H9 (cell line): ENCODE results near the gene WDR31. TPM values are rescaled to one million over a fixed set of nuclear protein-coding genes. Genes with fewer than 3 reads are reported as not detected.
A peak's percentile ranks its signal among the peaks of the same experiment; 100 is the strongest.

ENCODE experiments used
- DNase-seq: peaks from one replicate; pipeline ENCODE4 v3.0.0-alpha.2; 2017
- H2AFZ ChIP-seq: one replicate; pipeline ENCODE4 v1.6.1; 2013; ENCODE audit warnings: mild to moderate bottlenecking, low read length, control low read depth, moderate library complexity
- H2AK5ac ChIP-seq: 2 replicates; pipeline ENCODE4 v1.6.1; 2013; ENCODE audit warnings: low read length, control low read depth, mixed read lengths; ENCODE audit not compliant: insufficient read length
- H2BK120ac ChIP-seq: one replicate; pipeline ENCODE4 v1.6.1; 2013; ENCODE audit warnings: low read depth, mild to moderate bottlenecking, low read length, control low read depth, inconsistent platforms; ENCODE audit not compliant: poor library complexity, severe bottlenecking
- H2BK12ac ChIP-seq: 2 replicates; pipeline ENCODE4 v1.6.1; 2013; ENCODE audit warnings: low read length, control low read depth, mixed read lengths, low read depth; ENCODE audit not compliant: insufficient read length
- H2BK15ac ChIP-seq: 2 replicates; pipeline ENCODE4 v1.6.1; 2013; ENCODE audit warnings: low read depth, low read length, control low read depth
- H2BK20ac ChIP-seq: one replicate; pipeline ENCODE4 v1.6.1; 2013; ENCODE audit warnings: low read depth, mild to moderate bottlenecking, low read length, control low read depth, inconsistent platforms; ENCODE audit not compliant: poor library complexity, severe bottlenecking
- H2BK5ac ChIP-seq: 2 replicates; pipeline ENCODE4 v1.6.1; 2013; ENCODE audit warnings: low read length, control low read depth, mixed read lengths; ENCODE audit not compliant: insufficient read length
- H3K14ac ChIP-seq: 2 replicates; pipeline ENCODE4 v1.6.1; 2013; ENCODE audit warnings: low read length, control low read depth; ENCODE audit not compliant: insufficient read depth
- H3K18ac ChIP-seq: 2 replicates; pipeline ENCODE4 v1.6.1; 2013; ENCODE audit warnings: low read depth, mild to moderate bottlenecking, mixed read lengths, low read length, control low read depth; ENCODE audit not compliant: insufficient read length
- H3K23ac ChIP-seq: 2 replicates; pipeline ENCODE4 v1.6.1; 2013; ENCODE audit warnings: low read length, control low read depth, mixed read lengths, low read depth; ENCODE audit not compliant: insufficient read length
- H3K23me2 ChIP-seq: 2 replicates; pipeline ENCODE4 v1.6.1; 2013; ENCODE audit warnings: low read depth, mild to moderate bottlenecking, mixed read lengths, low read length, control low read depth; ENCODE audit not compliant: insufficient read length, poor library complexity, severe bottlenecking
- H3K27ac ChIP-seq: 2 replicates; pipeline ENCODE4 v1.5.1; 2013; ENCODE audit warnings: low read length, control low read depth, mixed read lengths, low read depth; ENCODE audit not compliant: insufficient read length
- H3K27me3 ChIP-seq: 2 replicates; pipeline ENCODE4 v1.6.1; 2013; ENCODE audit warnings: low read length, control low read depth, inconsistent platforms; ENCODE audit not compliant: insufficient read depth
- H3K4ac ChIP-seq: 2 replicates; pipeline ENCODE4 v1.6.1; 2013; ENCODE audit warnings: low read depth, mild to moderate bottlenecking, control low read depth, inconsistent platforms, low read length, moderate library complexity
- H3K4me1 ChIP-seq: 2 replicates; pipeline ENCODE4 v1.6.1; 2013; ENCODE audit warnings: low read length, control low read depth, inconsistent platforms; ENCODE audit not compliant: insufficient read depth
- H3K4me2 ChIP-seq: 2 replicates; pipeline ENCODE4 v1.6.1; 2013; ENCODE audit warnings: low read length, control low read depth, mixed read lengths; ENCODE audit not compliant: insufficient read length, insufficient read depth
- H3K56ac ChIP-seq: 2 replicates; pipeline ENCODE4 v1.6.1; 2013; ENCODE audit warnings: low read depth, mild to moderate bottlenecking, mixed read lengths, low read length, control low read depth; ENCODE audit not compliant: insufficient read length
- H3K79me1 ChIP-seq: 2 replicates; pipeline ENCODE4 v1.6.1; 2013; ENCODE audit warnings: low read depth, mild to moderate bottlenecking, moderate library complexity, low read length, control low read depth, inconsistent platforms; ENCODE audit not compliant: insufficient read depth, poor library complexity, severe bottlenecking
- H3K79me2 ChIP-seq: 2 replicates; pipeline ENCODE4 v1.6.1; 2013; ENCODE audit warnings: low read length, control low read depth, inconsistent platforms; ENCODE audit not compliant: insufficient read depth
- H3K9ac ChIP-seq: 2 replicates; pipeline ENCODE4 v1.6.1; 2013; ENCODE audit warnings: low read length, control low read depth, mixed read lengths; ENCODE audit not compliant: insufficient read length; ENCODE audit errors: extremely low read depth
- H3K9me3 ChIP-seq: one replicate; pipeline ENCODE4 v1.6.1; 2013; ENCODE audit warnings: low read depth, low read length, inconsistent platforms; ENCODE audit not compliant: control insufficient read depth
- H3T11ph ChIP-seq: one replicate; pipeline ENCODE4 v1.6.1; 2013; ENCODE audit warnings: mild to moderate bottlenecking, low read length, control low read depth, inconsistent platforms
- H4K20me1 ChIP-seq: one replicate; pipeline ENCODE4 v1.6.1; 2013; ENCODE audit not compliant: control insufficient read depth, insufficient read length, insufficient read depth
- H4K5ac ChIP-seq: 2 replicates; pipeline ENCODE4 v1.6.1; 2013; ENCODE audit warnings: low read depth, mild to moderate bottlenecking, mixed read lengths, low read length, control low read depth; ENCODE audit not compliant: insufficient read length
- H4K8ac ChIP-seq: replicated peaks from 2 replicates; pipeline ENCODE4 v1.6.1; 2013; ENCODE audit warnings: low read length, control low read depth, mixed read lengths, low read depth; ENCODE audit not compliant: insufficient read length
- H4K91ac ChIP-seq: 2 replicates; pipeline ENCODE4 v1.6.1; 2013; ENCODE audit warnings: low read depth, mild to moderate bottlenecking, moderate library complexity, mixed read lengths, low read length, control low read depth; ENCODE audit not compliant: insufficient read length
- H3K27ac Mint-ChIP-seq, 3 experiments: 2 replicates in 2 of 3; 3 replicates in 1 of 3; pipeline ENCODE4 v1.8.0; 2020 to 2021; ENCODE audit warnings: mixed read lengths in 3 of 3, mild to moderate bottlenecking in 1 of 3, moderate library complexity in 1 of 3
- H3K27me3 Mint-ChIP-seq: 2 replicates; pipeline ENCODE4 v1.8.0; 2021; ENCODE audit warnings: low read depth, mild to moderate bottlenecking, moderate library complexity, mixed read lengths
- H3K36me3 Mint-ChIP-seq, 3 experiments: 2 replicates in 2 of 3; 3 replicates in 1 of 3; pipeline ENCODE4 v1.8.0; 2020 to 2021; ENCODE audit warnings: low read depth in 3 of 3, mixed read lengths in 3 of 3; ENCODE audit not compliant: insufficient read depth in 1 of 3
- H3K4me1 Mint-ChIP-seq, 2 experiments: 2 replicates each; pipeline ENCODE4 v1.8.0; 2020; ENCODE audit warnings: mixed read lengths in 2 of 2
- H3K4me3 Mint-ChIP-seq, 2 experiments: 2 replicates in 1 of 2; 3 replicates in 1 of 2; pipeline ENCODE4 v1.8.0; 2020 to 2021; ENCODE audit warnings: mild to moderate bottlenecking in 2 of 2, mixed read lengths in 2 of 2, moderate library complexity in 1 of 2
- H3K9me3 Mint-ChIP-seq, 2 experiments: 2 replicates in 1 of 2; 3 replicates in 1 of 2; pipeline ENCODE4 v1.8.0; 2020; ENCODE audit warnings: mild to moderate bottlenecking in 2 of 2, mixed read lengths in 2 of 2, moderate library complexity in 1 of 2
- CTCF ChIP-seq: fragments of 200-600 bp; sonication (generic); conservative IDR thresholded peaks from 3 replicates; pipeline ENCODE4 v1.8.0; 2021; ENCODE audit warnings: antibody characterized with exemption, mild to moderate bottlenecking
- WGBS: extraction: QIAGEN DNeasy Blood & Tissue Kit; methylation state at CpG from one replicate; pipeline ENCODE4 v1.1.7; 2013; ENCODE audit warnings: missing lambda C conversion rate, low lambda C conversion rate, mixed read lengths; ENCODE audit not compliant: insufficient read length; ENCODE audit errors: extremely low coverage; 5-methylcytosine and 5-hydroxymethylcytosine counted together
- total RNA-seq: library from RNA; stranded (reverse); gene quantifications from 2 replicates; pipeline ENCODE4 v1.2.1, GENCODE V29; 2021

WDR31 gene
- total RNA-seq, 1 experiment from 2014 or later, result 0.72 TPM

GRCh38 chr9:113350107-113350661, 10.1 kb upstream of the WDR31 start:
- Mint-ChIP-seq H3K27ac (no peak overlapping the region), H3K27me3 (peaks cover 45% of the 10 kb centered on the region), H3K4me1 (peaks cover 20 to 21% of the 10 kb centered on the region in 2 experiments), H3K36me3 (no peaks in the 10 kb centered on the region; a peak in 1 of 7 replicates), H3K9me3 (no peaks in the 10 kb centered on the region), H3K4me3 (peak overlapping the region; percentile 77 to 89)
- no peak overlapping the region for H3K23ac ChIP-seq
- no peak overlapping the region for H2BK5ac ChIP-seq
- no peak overlapping the region for H3T11ph ChIP-seq
- H2BK20ac ChIP-seq, result no peak overlapping the region
- H3K56ac ChIP-seq, result no peak overlapping the region
- peaks cover 9% of the 10 kb centered on the region for H3K23me2 ChIP-seq
- H3K79me1 ChIP-seq, result no peaks in the 10 kb centered on the region
- no peak overlapping the region for H2AFZ ChIP-seq
- H3K27me3 ChIP-seq, result no peaks in the 10 kb centered on the region
- no peaks in the 10 kb centered on the region for H3K79me2 ChIP-seq
- no peak overlapping the region for H4K5ac ChIP-seq
- H3K14ac ChIP-seq, result no peak overlapping the region
- peaks cover 2% of the 10 kb centered on the region; the same call in 1 of the 2 replicates for H3K4me1 ChIP-seq
- H3K4me2 ChIP-seq, result peak overlapping the region; percentile 73
- no peak overlapping the region for H3K4ac ChIP-seq
- no peak overlapping the region for H2AK5ac ChIP-seq
- H3K18ac ChIP-seq, result no peak overlapping the region
- no peak overlapping the region for H2BK120ac ChIP-seq
- no CpG with 5 or more reads among the region's 14 CpGs for WGBS
- no peak overlapping the region for H2BK15ac ChIP-seq
- no peaks in the 10 kb centered on the region for H3K9me3 ChIP-seq
- H4K20me1 ChIP-seq, result no peaks in the 10 kb centered on the region
- H3K9ac ChIP-seq, result peak overlapping the region; percentile 7
- no peak for TF ChIP-seq CTCF
- no peak overlapping the region for H4K91ac ChIP-seq
- no peak for DNase-seq
- H4K8ac ChIP-seq, result no peak overlapping the region
- no peak overlapping the region for H3K27ac ChIP-seq
- no peak overlapping the region for H2BK12ac ChIP-seq
